ENCODE measurements around the gene SIGLEC1.

- TF ChIP-seq EZH2 (IDR thresholded peaks at IDR 0.05; ENCODE audit: borderline replicate concordance, insufficient read depth, low read depth, low read length, poor library complexity, severe bottlenecking): no peak
- TF ChIP-seq CTCF (IDR thresholded peaks at IDR 0.05): no peak
These were observed 6.9 kb downstream of the SIGLEC1 start for GRCh38 chr20:3705491-3705969.

Measured in B cell (primary cell).